ENCODE results near the gene IARS1. TPM values are rescaled to one million over a fixed set of nuclear protein-coding genes. Genes with fewer than 3 reads are reported as not detected.

Gene IARS1
- total and polyA plus RNA-seq, 2 experiments from 2014 or later = 105 to 310 TPM

DNA sequence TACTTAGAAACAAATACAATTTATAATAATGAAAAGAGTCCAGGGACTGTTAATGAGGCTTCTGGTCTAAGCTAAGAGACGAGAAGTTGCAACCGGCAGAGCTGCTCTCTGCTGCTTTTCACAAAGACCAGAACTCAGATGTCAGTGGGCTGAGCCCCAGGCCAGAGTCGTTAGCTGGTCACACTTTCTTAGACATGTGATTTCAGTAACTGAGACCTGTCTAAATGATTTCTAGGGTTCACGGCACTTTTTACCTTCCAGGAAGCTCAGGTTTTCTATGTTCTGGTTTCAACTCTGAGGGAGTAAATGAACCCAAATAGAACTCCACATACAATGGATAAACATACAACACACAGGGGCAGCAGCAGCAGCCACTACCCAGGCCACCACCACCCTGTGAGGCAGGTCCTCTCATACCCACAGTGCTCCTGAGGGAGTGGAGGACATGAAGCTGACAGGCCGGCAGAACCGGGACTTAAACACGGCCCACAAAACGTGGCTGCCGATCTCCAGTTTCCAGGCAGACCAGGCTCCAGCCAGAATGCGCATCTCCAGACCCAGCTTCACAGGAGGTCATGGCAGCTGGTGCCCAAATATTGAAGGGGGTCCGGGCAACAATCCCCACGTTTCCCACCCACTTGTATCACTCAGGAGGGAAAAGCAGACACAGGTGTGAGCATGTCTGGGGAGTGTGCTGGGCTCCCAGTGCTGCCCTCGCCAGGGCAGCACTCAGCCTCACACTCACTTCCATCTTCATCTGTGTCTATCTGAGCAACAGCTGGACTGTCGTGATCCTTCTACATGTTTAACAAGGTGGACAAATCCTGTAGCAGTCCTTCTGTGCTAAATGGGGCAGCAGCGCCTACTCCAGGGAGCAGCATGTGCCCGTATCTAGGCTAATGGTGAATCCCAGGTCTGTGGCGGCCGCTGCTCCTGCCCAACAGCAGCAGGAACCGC lies 38.8 kb downstream of the IARS1 start:
- H3K36me3 ChIP-seq (ENCODE audit: insufficient read depth) = peaks cover 98% of the 10 kb centered on the region
- ATAC-seq = no peak; the same call in 2 of the 3 replicates

DNA sequence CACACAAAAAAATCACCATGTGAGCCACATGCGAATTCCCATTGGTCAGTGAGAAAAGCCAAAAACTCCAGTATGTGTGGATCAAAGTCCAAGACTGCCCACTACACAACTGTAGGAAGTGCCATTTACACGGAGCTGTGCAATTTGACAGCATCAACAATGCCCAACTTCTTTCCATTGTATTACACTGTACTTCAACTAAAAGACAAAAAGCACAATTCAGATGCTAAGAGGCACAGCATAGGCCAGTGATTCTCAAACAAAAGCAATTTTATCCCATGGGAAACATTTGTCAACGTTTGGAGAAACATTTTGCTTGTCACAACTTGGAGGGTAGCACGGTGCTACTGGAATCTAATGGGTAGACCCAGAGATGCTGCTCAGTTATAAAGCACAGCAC lies 39.8 kb downstream of the IARS1 start:
- Histone ChIP-seq H3K27me3 (ENCODE audit: insufficient read depth) (no peaks in the 10 kb centered on the region), H4K20me1 (replicated peaks; ENCODE audit: insufficient read depth) (peaks cover 35% of the 10 kb centered on the region), H3K4me3 (no peak overlapping the region), H3K79me2 (replicated peaks; ENCODE audit: insufficient read depth) (0 out of 2 replicates have a peak, but pooled peaks cover 5% of the 10 kb centered on the region), H3K36me3 (ENCODE audit: insufficient read depth) (peaks cover 98% of the 10 kb centered on the region), H3K4me1 (ENCODE audit: insufficient read depth) (no peaks in the 10 kb centered on the region), H3F3A (replicated peaks; ENCODE audit: low read depth) (peaks cover 5% of the 10 kb centered on the region; the same call in 1 of the 2 replicates), H3K4me2 (no peak overlapping the region), H3K9me2 (ENCODE audit: insufficient read depth) (no peaks in the 10 kb centered on the region), H3K27ac (ENCODE audit: low read depth) (no peak overlapping the region), H2AFZ (no peak overlapping the region)
- DNase-seq (ENCODE audit: low spot score) (no peak), ATAC-seq (no peak)
- H3K27ac Mint-ChIP-seq = 0 out of 2 replicates have a peak overlapping the region, but pooled peaks have one; percentile 39
- TF ChIP-seq ZNF331 (CRISPR knock-in tag; IDR thresholded peaks at IDR 0.05; ENCODE audit: low read depth) = no peak
- no peak for TF ChIP-seq EZH2phosphoT487 (IDR thresholded peaks at IDR 0.05; ENCODE audit: unreplicated experiment)
- no peak for TF ChIP-seq JUNB (IDR thresholded peaks at IDR 0.05; ENCODE audit: unreplicated experiment)
- TF ChIP-seq POLR2AphosphoS5 (IDR thresholded peaks at IDR 0.05; ENCODE audit: low read depth) = no peak
- H3K27me3 Mint-ChIP-seq (ENCODE audit: insufficient read depth, low read depth, poor library complexity) = peaks cover 7% of the 10 kb centered on the region
- H3K4me3 Mint-ChIP-seq = no peak overlapping the region
- H3K36me3 Mint-ChIP-seq (ENCODE audit: low read depth) = peaks cover 96% of the 10 kb centered on the region
- H3K4me1 Mint-ChIP-seq = no peaks in the 10 kb centered on the region
- H3K9me3 Mint-ChIP-seq = no peaks in the 10 kb centered on the region

More for the DNA sequence above, 38.8 kb downstream of the IARS1 start:
- Mint-ChIP-seq H3K27me3 (ENCODE audit: insufficient read depth, low read depth, poor library complexity) (peaks cover 4% of the 10 kb centered on the region), H3K36me3 (ENCODE audit: low read depth) (peaks cover 97% of the 10 kb centered on the region), H3K4me3 (no peak overlapping the region), H3K4me1 (no peaks in the 10 kb centered on the region), H3K9me3 (no peaks in the 10 kb centered on the region), H3K27ac (no peak overlapping the region)
- H4K20me1 ChIP-seq (replicated peaks; ENCODE audit: insufficient read depth) = peaks cover 39% of the 10 kb centered on the region
- H3K79me2 ChIP-seq (replicated peaks; ENCODE audit: insufficient read depth) = 0 out of 2 replicates have a peak, but pooled peaks cover 8% of the 10 kb centered on the region
- no peaks in the 10 kb centered on the region for H3K27me3 ChIP-seq (ENCODE audit: insufficient read depth)
- no peaks in the 10 kb centered on the region for H3K9me2 ChIP-seq (ENCODE audit: insufficient read depth)
- H3K4me1 ChIP-seq (ENCODE audit: insufficient read depth) = no peaks in the 10 kb centered on the region
- peaks cover 8% of the 10 kb centered on the region; the same call in 1 of the 2 replicates for H3F3A ChIP-seq (replicated peaks; ENCODE audit: low read depth)
- TF ChIP-seq ZNF114 (CRISPR knock-in tag; IDR thresholded peaks at IDR 0.05) = no peak
- TF ChIP-seq POLR2AphosphoS5 (IDR thresholded peaks at IDR 0.05; ENCODE audit: low read depth) = no peak
- no peak for TF ChIP-seq STAT1 (IDR thresholded peaks at IDR 0.05; ENCODE audit: unreplicated experiment)
- TF ChIP-seq REST (IDR thresholded peaks at IDR 0.05; ENCODE audit: unreplicated experiment) = no peak
- TF ChIP-seq EZH2phosphoT487 (IDR thresholded peaks at IDR 0.05; ENCODE audit: unreplicated experiment) = no peak
- TF ChIP-seq ZNF331 (CRISPR knock-in tag; IDR thresholded peaks at IDR 0.05; ENCODE audit: low read depth) = no peak
- H3K27ac ChIP-seq (ENCODE audit: low read depth) = no peak overlapping the region
- H3K4me3 ChIP-seq = no peak overlapping the region
- no peak for DNase-seq (ENCODE audit: low spot score)
- H2AFZ ChIP-seq = no peak overlapping the region
- no peak overlapping the region for H3K4me2 ChIP-seq

Data from GM23338 (cell line).